H9 (cell line): ENCODE data around the gene PFN3. TPM values are rescaled to one million over a fixed set of nuclear protein-coding genes. Genes with fewer than 3 reads are reported as not detected.
"Not testable (repeated sequence)": the region's sequence is repeated elsewhere in the genome, so short reads cannot be mapped to it uniquely, and the experiment has no call there.

ENCODE experiments used
- DNase-seq: peaks from one replicate; pipeline ENCODE4 v3.0.0-alpha.2; 2017
- H2AFZ ChIP-seq: one replicate; pipeline ENCODE4 v1.6.1; 2013; ENCODE audit warnings: mild to moderate bottlenecking, low read length, control low read depth, moderate library complexity
- H2AK5ac ChIP-seq: 2 replicates; pipeline ENCODE4 v1.6.1; 2013; ENCODE audit warnings: low read length, control low read depth, mixed read lengths; ENCODE audit not compliant: insufficient read length
- H2BK120ac ChIP-seq: one replicate; pipeline ENCODE4 v1.6.1; 2013; ENCODE audit warnings: low read depth, mild to moderate bottlenecking, low read length, control low read depth, inconsistent platforms; ENCODE audit not compliant: poor library complexity, severe bottlenecking
- H2BK12ac ChIP-seq: 2 replicates; pipeline ENCODE4 v1.6.1; 2013; ENCODE audit warnings: low read length, control low read depth, mixed read lengths, low read depth; ENCODE audit not compliant: insufficient read length
- H2BK15ac ChIP-seq: 2 replicates; pipeline ENCODE4 v1.6.1; 2013; ENCODE audit warnings: low read depth, low read length, control low read depth
- H2BK20ac ChIP-seq: one replicate; pipeline ENCODE4 v1.6.1; 2013; ENCODE audit warnings: low read depth, mild to moderate bottlenecking, low read length, control low read depth, inconsistent platforms; ENCODE audit not compliant: poor library complexity, severe bottlenecking
- H2BK5ac ChIP-seq: 2 replicates; pipeline ENCODE4 v1.6.1; 2013; ENCODE audit warnings: low read length, control low read depth, mixed read lengths; ENCODE audit not compliant: insufficient read length
- H3K14ac ChIP-seq: 2 replicates; pipeline ENCODE4 v1.6.1; 2013; ENCODE audit warnings: low read length, control low read depth; ENCODE audit not compliant: insufficient read depth
- H3K18ac ChIP-seq: 2 replicates; pipeline ENCODE4 v1.6.1; 2013; ENCODE audit warnings: low read depth, mild to moderate bottlenecking, mixed read lengths, low read length, control low read depth; ENCODE audit not compliant: insufficient read length
- H3K23ac ChIP-seq: 2 replicates; pipeline ENCODE4 v1.6.1; 2013; ENCODE audit warnings: low read length, control low read depth, mixed read lengths, low read depth; ENCODE audit not compliant: insufficient read length
- H3K23me2 ChIP-seq: 2 replicates; pipeline ENCODE4 v1.6.1; 2013; ENCODE audit warnings: low read depth, mild to moderate bottlenecking, mixed read lengths, low read length, control low read depth; ENCODE audit not compliant: insufficient read length, poor library complexity, severe bottlenecking
- H3K27ac ChIP-seq: 2 replicates; pipeline ENCODE4 v1.5.1; 2013; ENCODE audit warnings: low read length, control low read depth, mixed read lengths, low read depth; ENCODE audit not compliant: insufficient read length
- H3K27me3 ChIP-seq: 2 replicates; pipeline ENCODE4 v1.6.1; 2013; ENCODE audit warnings: low read length, control low read depth, inconsistent platforms; ENCODE audit not compliant: insufficient read depth
- H3K4ac ChIP-seq: 2 replicates; pipeline ENCODE4 v1.6.1; 2013; ENCODE audit warnings: low read depth, mild to moderate bottlenecking, control low read depth, inconsistent platforms, low read length, moderate library complexity
- H3K4me1 ChIP-seq: 2 replicates; pipeline ENCODE4 v1.6.1; 2013; ENCODE audit warnings: low read length, control low read depth, inconsistent platforms; ENCODE audit not compliant: insufficient read depth
- H3K4me2 ChIP-seq: 2 replicates; pipeline ENCODE4 v1.6.1; 2013; ENCODE audit warnings: low read length, control low read depth, mixed read lengths; ENCODE audit not compliant: insufficient read length, insufficient read depth
- H3K56ac ChIP-seq: 2 replicates; pipeline ENCODE4 v1.6.1; 2013; ENCODE audit warnings: low read depth, mild to moderate bottlenecking, mixed read lengths, low read length, control low read depth; ENCODE audit not compliant: insufficient read length
- H3K79me1 ChIP-seq: 2 replicates; pipeline ENCODE4 v1.6.1; 2013; ENCODE audit warnings: low read depth, mild to moderate bottlenecking, moderate library complexity, low read length, control low read depth, inconsistent platforms; ENCODE audit not compliant: insufficient read depth, poor library complexity, severe bottlenecking
- H3K79me2 ChIP-seq: 2 replicates; pipeline ENCODE4 v1.6.1; 2013; ENCODE audit warnings: low read length, control low read depth, inconsistent platforms; ENCODE audit not compliant: insufficient read depth
- H3K9ac ChIP-seq: 2 replicates; pipeline ENCODE4 v1.6.1; 2013; ENCODE audit warnings: low read length, control low read depth, mixed read lengths; ENCODE audit not compliant: insufficient read length; ENCODE audit errors: extremely low read depth
- H3K9me3 ChIP-seq: one replicate; pipeline ENCODE4 v1.6.1; 2013; ENCODE audit warnings: low read depth, low read length, inconsistent platforms; ENCODE audit not compliant: control insufficient read depth
- H3T11ph ChIP-seq: one replicate; pipeline ENCODE4 v1.6.1; 2013; ENCODE audit warnings: mild to moderate bottlenecking, low read length, control low read depth, inconsistent platforms
- H4K20me1 ChIP-seq: one replicate; pipeline ENCODE4 v1.6.1; 2013; ENCODE audit not compliant: control insufficient read depth, insufficient read length, insufficient read depth
- H4K5ac ChIP-seq: 2 replicates; pipeline ENCODE4 v1.6.1; 2013; ENCODE audit warnings: low read depth, mild to moderate bottlenecking, mixed read lengths, low read length, control low read depth; ENCODE audit not compliant: insufficient read length
- H4K8ac ChIP-seq: replicated peaks from 2 replicates; pipeline ENCODE4 v1.6.1; 2013; ENCODE audit warnings: low read length, control low read depth, mixed read lengths, low read depth; ENCODE audit not compliant: insufficient read length
- H4K91ac ChIP-seq: 2 replicates; pipeline ENCODE4 v1.6.1; 2013; ENCODE audit warnings: low read depth, mild to moderate bottlenecking, moderate library complexity, mixed read lengths, low read length, control low read depth; ENCODE audit not compliant: insufficient read length
- H3K27ac Mint-ChIP-seq, 3 experiments: 2 replicates in 2 of 3; 3 replicates in 1 of 3; pipeline ENCODE4 v1.8.0; 2020 to 2021; ENCODE audit warnings: mixed read lengths in 3 of 3, mild to moderate bottlenecking in 1 of 3, moderate library complexity in 1 of 3
- H3K27me3 Mint-ChIP-seq: 2 replicates; pipeline ENCODE4 v1.8.0; 2021; ENCODE audit warnings: low read depth, mild to moderate bottlenecking, moderate library complexity, mixed read lengths
- H3K36me3 Mint-ChIP-seq, 3 experiments: 2 replicates in 2 of 3; 3 replicates in 1 of 3; pipeline ENCODE4 v1.8.0; 2020 to 2021; ENCODE audit warnings: low read depth in 3 of 3, mixed read lengths in 3 of 3; ENCODE audit not compliant: insufficient read depth in 1 of 3
- H3K4me1 Mint-ChIP-seq, 2 experiments: 2 replicates each; pipeline ENCODE4 v1.8.0; 2020; ENCODE audit warnings: mixed read lengths in 2 of 2
- H3K4me3 Mint-ChIP-seq, 2 experiments: 2 replicates in 1 of 2; 3 replicates in 1 of 2; pipeline ENCODE4 v1.8.0; 2020 to 2021; ENCODE audit warnings: mild to moderate bottlenecking in 2 of 2, mixed read lengths in 2 of 2, moderate library complexity in 1 of 2
- H3K9me3 Mint-ChIP-seq, 2 experiments: 2 replicates in 1 of 2; 3 replicates in 1 of 2; pipeline ENCODE4 v1.8.0; 2020; ENCODE audit warnings: mild to moderate bottlenecking in 2 of 2, mixed read lengths in 2 of 2, moderate library complexity in 1 of 2
- WGBS: extraction: QIAGEN DNeasy Blood & Tissue Kit; methylation state at CpG from one replicate; pipeline ENCODE4 v1.1.7; 2013; ENCODE audit warnings: missing lambda C conversion rate, low lambda C conversion rate, mixed read lengths; ENCODE audit not compliant: insufficient read length; ENCODE audit errors: extremely low coverage; 5-methylcytosine and 5-hydroxymethylcytosine counted together
- total RNA-seq: library from RNA; stranded (reverse); gene quantifications from 2 replicates; pipeline ENCODE4 v1.2.1, GENCODE V29; 2021
- TF ChIP-seq, protein P1 (sequence below): fragments of 200-600 bp; sonication (generic); conservative IDR thresholded peaks from 3 replicates; pipeline ENCODE4 v1.8.0; 2021; ENCODE audit warnings: antibody characterized with exemption, mild to moderate bottlenecking

The PFN3 gene
- total RNA-seq, 1 experiment from 2014 or later: not detected

DNA sequence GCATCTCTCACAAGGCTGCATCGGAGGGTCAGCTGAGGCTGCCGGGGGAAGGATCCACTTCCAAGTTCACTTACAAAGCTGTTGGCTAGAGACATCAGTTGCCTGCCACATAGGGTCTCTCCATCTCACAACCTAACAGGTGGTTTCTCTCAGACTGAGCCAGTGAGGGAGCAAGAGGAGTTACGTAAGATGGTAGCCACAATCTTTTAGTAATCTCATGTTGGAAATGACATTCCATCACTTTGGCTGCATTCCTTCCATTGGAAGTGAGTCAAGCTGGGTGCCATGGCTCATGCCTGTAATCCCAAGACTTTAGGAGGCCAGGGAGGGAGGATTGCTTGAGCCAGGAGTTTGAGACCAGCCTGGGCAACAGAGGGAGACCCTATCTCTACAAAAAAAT lies 18.6 kb upstream of the PFN3 start:
- peaks cover 4 to 7% of the 10 kb centered on the region in 2 experiments; a peak in 3 of 4 replicates for H3K4me1 Mint-ChIP-seq
- no CpG with 5 or more reads among the region's 3 CpGs for WGBS
- H2BK15ac ChIP-seq: no peak overlapping the region
- no peak overlapping the region for H2AFZ ChIP-seq
- no peaks in the 10 kb centered on the region for H3K23me2 ChIP-seq
- no peaks in the 10 kb centered on the region for H3K27me3 ChIP-seq
- H3K27ac Mint-ChIP-seq: no peak overlapping the region
- H4K20me1 ChIP-seq: no peaks in the 10 kb centered on the region
- no peak overlapping the region for H4K91ac ChIP-seq
- no peaks in the 10 kb centered on the region for H3K9me3 ChIP-seq
- no peak overlapping the region; a peak in 1 of 5 replicates for H3K4me3 Mint-ChIP-seq
- no peaks in the 10 kb centered on the region; a peak in 1 of 5 replicates for H3K9me3 Mint-ChIP-seq
- H3K4me2 ChIP-seq: no peak overlapping the region
- TF ChIP-seq, protein P1, sequence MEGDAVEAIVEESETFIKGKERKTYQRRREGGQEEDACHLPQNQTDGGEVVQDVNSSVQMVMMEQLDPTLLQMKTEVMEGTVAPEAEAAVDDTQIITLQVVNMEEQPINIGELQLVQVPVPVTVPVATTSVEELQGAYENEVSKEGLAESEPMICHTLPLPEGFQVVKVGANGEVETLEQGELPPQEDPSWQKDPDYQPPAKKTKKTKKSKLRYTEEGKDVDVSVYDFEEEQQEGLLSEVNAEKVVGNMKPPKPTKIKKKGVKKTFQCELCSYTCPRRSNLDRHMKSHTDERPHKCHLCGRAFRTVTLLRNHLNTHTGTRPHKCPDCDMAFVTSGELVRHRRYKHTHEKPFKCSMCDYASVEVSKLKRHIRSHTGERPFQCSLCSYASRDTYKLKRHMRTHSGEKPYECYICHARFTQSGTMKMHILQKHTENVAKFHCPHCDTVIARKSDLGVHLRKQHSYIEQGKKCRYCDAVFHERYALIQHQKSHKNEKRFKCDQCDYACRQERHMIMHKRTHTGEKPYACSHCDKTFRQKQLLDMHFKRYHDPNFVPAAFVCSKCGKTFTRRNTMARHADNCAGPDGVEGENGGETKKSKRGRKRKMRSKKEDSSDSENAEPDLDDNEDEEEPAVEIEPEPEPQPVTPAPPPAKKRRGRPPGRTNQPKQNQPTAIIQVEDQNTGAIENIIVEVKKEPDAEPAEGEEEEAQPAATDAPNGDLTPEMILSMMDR: no peak
- H3K56ac ChIP-seq: no peak overlapping the region
- no peak overlapping the region for H2BK5ac ChIP-seq
- H3K23ac ChIP-seq: no peak overlapping the region
- H2BK20ac ChIP-seq: no peak overlapping the region
- no peak overlapping the region for H3T11ph ChIP-seq
- no peak overlapping the region for H3K27ac ChIP-seq
- H3K9ac ChIP-seq: no peak overlapping the region
- H2AK5ac ChIP-seq: no peak overlapping the region
- no peaks in the 10 kb centered on the region for H3K79me2 ChIP-seq
- no peak overlapping the region for H3K14ac ChIP-seq
- H2BK12ac ChIP-seq: no peak overlapping the region
- H3K79me1 ChIP-seq: no peaks in the 10 kb centered on the region
- no peaks in the 10 kb centered on the region for H3K4me1 ChIP-seq
- no peak overlapping the region for H3K18ac ChIP-seq
- no peak for DNase-seq
- no peaks in the 10 kb centered on the region; a peak in 1 of 7 replicates for H3K36me3 Mint-ChIP-seq
- no peak overlapping the region for H2BK120ac ChIP-seq
- H4K8ac ChIP-seq: no peak overlapping the region
- H4K5ac ChIP-seq: no peak overlapping the region
- peaks cover 14% of the 10 kb centered on the region for H3K27me3 Mint-ChIP-seq
- H3K4ac ChIP-seq: no peak overlapping the region

DNA sequence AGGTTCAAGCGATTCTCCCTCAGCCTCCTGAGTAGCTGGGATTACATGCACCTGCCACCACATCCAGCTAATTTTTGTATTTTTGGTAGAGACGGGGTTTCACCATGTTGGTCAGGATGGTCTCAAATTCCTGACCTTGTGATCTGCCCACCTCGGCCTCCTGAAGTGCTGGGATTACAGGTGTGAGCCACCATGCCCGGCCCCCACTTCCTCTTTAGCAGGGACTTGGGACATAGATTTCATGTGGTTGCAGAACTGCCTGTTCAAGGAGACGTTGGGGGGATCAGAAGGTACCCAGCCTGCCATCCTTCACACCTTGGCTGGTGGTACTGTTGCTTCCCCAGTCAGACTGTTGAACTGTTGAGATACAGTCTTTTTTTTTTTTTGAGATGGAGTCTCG lies 16.6 kb upstream of the PFN3 start:
- not testable (repeated sequence) for H2BK12ac ChIP-seq, H3K4me3 Mint-ChIP-seq, H3K9me3 Mint-ChIP-seq, H3T11ph ChIP-seq, H4K8ac ChIP-seq, H3K18ac ChIP-seq, H3K56ac ChIP-seq, H3K79me2 ChIP-seq, H2AFZ ChIP-seq, H4K20me1 ChIP-seq, H4K5ac ChIP-seq, H3K79me1 ChIP-seq, H3K36me3 Mint-ChIP-seq, H3K9me3 ChIP-seq, H2BK5ac ChIP-seq, H3K14ac ChIP-seq, H3K27me3 ChIP-seq, H3K4me2 ChIP-seq, H2BK120ac ChIP-seq, H3K23ac ChIP-seq, H3K23me2 ChIP-seq, H3K9ac ChIP-seq, H2BK20ac ChIP-seq, H3K4me1 Mint-ChIP-seq, H3K27ac ChIP-seq, H3K4me1 ChIP-seq, DNase-seq, H2AK5ac ChIP-seq, H4K91ac ChIP-seq, H2BK15ac ChIP-seq, H3K4ac ChIP-seq
- no CpG with 5 or more reads among the region's 6 CpGs for WGBS
- peaks cover 32% of the 10 kb centered on the region for H3K27me3 Mint-ChIP-seq
- peak overlapping the region in 1 of 3 experiments; percentile 35; a peak in 1 of 7 replicates for H3K27ac Mint-ChIP-seq
